OCI-M2 (cell line): ENCODE results near the gene ZNG1E.
"Not testable (repeated sequence)": the region's sequence is repeated elsewhere in the genome, so short reads cannot be mapped to it uniquely, and the experiment has no call there.

ENCODE experiments used
- DNase-seq: peaks from one replicate; lab custom pipeline; 2025; ENCODE audit not compliant: unreplicated experiment; lab: John Stamatoyannopoulos, UW

Gene ZNG1E

DNA sequence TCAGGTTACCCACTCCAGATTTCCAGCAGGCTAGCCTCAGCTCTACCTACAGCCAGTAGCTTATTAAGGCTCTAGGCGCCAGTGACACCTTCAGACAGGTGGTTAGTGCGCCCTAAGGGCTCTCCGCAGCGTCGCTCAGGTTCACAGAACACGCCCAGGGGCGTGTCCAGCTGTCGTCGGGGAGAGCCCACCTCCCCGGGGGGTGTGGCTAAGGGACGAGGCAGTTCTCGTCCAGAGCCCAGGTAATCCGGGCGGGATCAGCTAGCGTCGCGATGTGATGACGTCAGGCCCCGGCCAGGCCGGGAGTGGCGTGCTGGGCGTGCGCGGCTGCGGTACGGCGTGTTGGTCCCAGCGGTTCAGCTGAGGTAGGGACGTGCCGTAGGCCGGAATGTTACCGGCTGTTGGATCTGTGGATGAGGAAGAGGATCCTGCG lies at the start of gene ZNG1E:
TSS of gene ZNG1E (plus strand) at position 340 of the 433 bp plus-strand sequence. CDS start at position 389, 49 bp downstream.
- not testable (repeated sequence) for DNase-seq

DNA sequence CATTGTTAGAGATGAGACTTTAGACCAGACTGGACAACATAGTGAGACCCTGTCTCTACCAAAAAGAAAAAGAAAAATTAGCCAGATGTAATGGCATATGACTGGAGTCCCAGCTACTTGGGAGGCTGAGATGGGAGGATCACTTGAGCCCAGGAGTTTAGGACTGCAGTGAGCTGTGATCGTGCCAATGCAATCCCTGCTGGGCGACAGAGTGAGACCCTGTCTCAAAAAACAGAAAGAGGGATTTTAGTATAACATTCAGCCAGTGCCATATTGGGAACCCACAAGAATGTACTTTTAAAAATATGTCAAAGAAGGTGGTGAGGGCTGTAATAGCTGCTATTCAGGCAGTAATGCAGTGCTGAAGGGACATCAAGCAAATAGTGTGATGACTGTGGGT lies 2.1 kb upstream of the ZNG1E start:
- not testable (repeated sequence) for DNase-seq

DNA sequence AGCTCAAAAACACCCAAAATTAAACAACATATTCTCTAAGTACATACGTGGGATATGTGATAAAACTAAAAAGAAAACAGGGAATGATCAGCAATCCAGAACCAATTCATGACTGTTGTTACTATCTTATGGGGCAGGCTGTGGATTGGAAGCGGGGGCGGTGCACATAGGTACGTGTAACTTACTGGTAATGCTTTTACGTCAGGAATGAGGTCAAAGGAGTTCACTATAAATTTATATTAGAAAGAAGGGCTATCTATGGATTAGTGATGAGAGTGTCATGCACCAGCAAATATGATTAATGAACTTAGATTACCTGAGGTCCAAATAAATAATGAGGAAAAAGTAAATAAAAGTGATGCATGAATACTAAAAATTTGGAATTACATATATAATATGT lies 710 bp upstream of the ZNG1E start:
- DNase-seq = not testable (repeated sequence)

DNA sequence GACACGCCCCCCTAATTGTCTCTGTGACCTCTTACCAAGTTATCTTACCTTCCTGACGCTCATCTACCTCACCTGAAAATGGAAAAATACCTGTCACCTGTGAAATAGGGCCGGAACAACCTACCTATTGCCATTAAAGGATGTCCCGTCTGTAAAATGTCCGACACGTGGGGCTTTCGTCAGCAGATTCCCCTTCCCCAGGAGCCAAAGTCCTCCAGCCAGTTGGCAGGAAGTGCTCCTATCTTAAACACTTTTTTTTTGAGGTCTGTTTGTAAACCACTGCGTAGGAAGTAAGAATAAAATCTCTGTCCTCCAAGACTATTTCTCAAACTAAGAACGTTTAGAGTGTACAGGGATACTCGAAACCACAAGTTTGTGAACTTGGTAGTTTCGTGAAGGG lies 661 bp downstream of the ZNG1E start:
- DNase-seq = not testable (repeated sequence)

DNA sequence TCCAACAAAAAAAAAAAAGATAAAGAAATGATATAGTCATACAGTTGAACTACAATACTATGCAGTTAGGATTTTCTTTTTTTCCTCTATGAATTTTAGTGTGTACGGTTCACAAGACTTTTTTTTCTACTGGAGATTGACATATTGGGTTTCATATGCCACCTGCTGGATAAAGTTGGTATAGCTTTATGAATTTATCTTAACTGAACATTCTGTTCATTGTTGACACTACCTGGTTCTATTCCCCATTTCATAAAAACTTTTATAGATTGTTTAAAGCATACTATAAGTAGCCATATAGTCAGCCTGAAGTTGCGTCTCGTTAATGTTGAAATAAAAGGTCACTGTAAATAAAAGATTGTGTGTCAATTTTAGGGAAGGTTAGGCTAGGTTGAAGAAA lies 2.8 kb downstream of the ZNG1E start:
- not testable (repeated sequence) for DNase-seq

DNA sequence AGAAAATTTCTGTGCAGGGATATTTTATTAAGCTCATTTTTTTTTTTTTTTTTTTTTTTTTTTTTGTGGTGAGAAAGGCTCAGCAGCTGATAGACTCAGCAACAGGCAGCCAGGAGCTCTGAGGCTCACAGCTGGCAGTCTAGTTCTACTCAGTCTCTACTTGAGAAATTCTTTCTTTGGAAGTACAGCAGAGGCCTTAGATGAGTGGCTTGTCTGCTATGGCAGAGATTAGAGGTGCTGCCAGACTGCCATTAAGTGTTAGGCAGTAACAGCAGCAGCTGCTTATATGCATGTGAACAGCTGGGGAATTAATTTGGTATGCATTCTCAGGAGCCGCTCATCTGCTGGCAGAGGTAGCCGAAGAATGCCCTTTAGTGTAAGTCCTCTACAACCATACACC lies 27.8 kb downstream of the ZNG1E start:
- DNase-seq = not testable (repeated sequence)

DNA sequence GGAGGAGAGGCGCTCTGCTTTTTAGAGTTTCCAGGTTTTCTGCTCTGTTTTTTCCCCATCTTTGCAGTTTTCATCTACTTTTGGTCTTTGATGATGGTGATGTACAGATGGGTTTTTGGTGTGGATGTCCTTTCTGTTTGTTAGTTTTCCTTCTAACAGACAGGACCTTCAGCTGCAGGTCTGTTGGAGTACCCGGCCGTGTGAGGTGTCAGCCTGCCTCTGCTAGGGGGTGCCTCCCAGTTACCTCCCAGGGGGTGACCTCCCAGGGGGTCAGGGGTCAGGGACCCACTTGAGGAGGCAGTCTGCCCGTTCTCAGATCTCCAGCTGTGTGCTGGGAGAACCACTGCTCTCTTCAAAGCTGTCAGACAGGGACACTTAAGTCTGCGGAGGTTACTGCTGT lies 38.7 kb downstream of the ZNG1E start:
- DNase-seq = not testable (repeated sequence)

DNA sequence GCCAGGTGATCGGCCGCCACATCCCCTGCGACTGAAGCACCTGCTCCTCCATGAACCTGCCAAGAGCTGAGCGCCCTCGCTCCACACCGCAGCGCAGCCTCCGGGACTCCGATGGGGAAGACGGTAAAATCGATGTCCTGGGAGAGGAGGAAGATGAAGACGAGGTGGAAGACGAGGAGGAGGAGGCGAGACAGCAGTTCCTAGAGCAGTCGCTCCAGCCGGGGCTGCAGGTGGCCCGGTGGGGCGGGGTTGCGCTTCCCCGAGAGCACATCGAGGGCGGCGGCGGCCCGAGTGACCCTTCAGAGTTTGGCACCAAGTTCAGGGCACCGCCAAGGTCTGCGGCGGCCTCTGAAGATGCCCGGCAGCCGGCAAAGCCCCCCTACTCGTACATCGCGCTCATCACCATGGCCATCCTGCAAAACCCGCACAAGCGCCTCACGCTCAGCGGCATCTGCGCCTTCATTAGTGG lies 61.4 kb downstream of the ZNG1E start, which contains the start of gene FOXD4L4:
TSS of gene FOXD4L4 (plus strand) at position 51 of the 469 bp plus-strand sequence. CDS start at position 51, 0 bp downstream.
- DNase-seq = not testable (repeated sequence)

DNA sequence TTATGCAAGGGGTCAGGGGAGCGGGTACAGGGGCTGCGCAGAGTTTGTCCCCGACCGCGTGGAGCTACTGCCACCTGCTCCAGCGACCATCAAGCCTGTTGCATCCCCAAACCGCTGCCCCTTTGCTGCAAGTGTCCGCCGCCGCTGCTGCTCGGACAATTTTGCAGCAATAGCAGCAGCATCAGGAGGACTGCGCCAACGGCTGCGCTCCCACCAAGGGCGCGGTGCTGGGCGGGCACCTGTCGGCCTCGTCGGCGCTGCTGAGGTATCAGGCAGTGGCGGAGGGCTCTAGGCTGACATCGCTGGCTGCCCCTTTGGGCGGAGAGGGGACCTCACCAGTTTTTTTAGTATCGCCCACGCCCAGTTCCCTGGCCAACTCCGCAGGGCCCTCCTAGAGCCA lies 62.4 kb downstream of the ZNG1E start:
- not testable (repeated sequence) for DNase-seq
